ENCODE results near the gene FJX1.

Gene FJX1

DNA sequence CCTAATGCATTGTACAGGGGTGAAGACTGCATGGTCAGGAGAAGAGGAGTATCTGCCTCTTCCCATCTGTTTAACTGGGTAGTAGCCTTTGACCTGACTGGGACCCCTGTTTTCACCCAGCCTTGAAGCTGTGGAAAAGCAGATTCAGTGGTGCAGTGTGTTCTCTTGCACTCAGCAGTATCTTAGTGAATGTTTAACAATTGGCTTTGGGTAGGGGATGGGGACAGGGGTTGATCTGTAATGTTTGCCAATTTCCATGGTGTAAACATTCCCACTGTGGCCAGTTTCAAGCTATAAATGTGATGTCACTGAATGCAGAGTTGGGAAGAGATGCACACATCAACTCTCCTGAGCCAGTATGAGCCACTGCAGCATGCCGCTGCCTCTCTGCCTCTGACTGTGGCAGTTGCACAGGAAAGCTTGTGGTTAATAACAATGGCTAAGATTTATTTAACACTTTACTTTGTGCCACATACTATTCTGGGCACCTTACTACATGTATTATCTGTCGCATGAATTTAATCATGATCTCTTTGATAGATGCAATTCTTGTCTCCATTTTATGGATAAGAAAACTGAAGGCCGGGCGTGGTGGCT is 15.7 kb downstream of the FJX1 start:
- CTCF ChIA-PET = no interaction called here
- POLR2A ChIA-PET (ENCODE audit: low non-redundant PET) = no interaction called here
- H3K27ac ChIP-seq = no peak overlapping the region
- TF ChIP-seq CTCF (conservative IDR thresholded peaks at IDR 0.05; ENCODE audit: low read depth) = no peak
- DNase-seq (ENCODE audit: low spot score) = no peak

- TF ChIP-seq CTCF (conservative IDR thresholded peaks at IDR 0.05; ENCODE audit: low read depth) = no peak
- H3K27ac ChIP-seq = no peak overlapping the region
- DNase-seq (ENCODE audit: low spot score) = no peak
- ChIA-PET CTCF (no interaction called here), POLR2A (ENCODE audit: low non-redundant PET) (no interaction called here)
These were observed 17.7 kb downstream of the FJX1 start for GRCh38 chr11:35635933-35636332.

DNA sequence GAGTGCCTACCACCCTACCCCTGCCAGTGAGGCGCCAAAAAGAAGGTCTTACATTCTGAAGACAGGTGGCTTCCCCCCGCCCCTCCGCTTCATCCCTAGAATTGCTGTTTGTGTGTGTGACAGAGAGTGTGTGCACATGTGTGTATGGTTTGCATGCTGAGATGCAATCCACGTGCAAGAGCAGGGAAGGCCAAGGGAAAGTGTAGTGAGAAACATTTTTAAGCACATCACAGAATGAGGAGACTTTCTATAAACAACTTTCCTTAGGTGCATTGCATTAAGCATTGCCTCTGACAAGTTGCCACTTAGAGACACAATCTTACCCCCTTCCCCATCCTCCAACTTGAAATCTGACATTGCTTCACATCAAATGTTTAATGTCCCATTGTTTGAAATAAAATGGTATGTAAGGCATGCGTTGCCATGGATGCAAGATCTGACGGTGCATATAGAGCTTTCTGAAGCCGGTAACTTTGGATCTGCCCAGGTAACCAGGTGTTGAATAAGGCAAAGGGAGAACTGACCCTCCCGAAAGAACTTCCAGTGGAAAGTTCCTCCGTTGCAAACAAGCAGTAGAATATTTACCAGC is 21.4 kb downstream of the FJX1 start:
- ChIA-PET POLR2A (ENCODE audit: low non-redundant PET) (no interaction called here), CTCF (no interaction called here)
- DNase-seq (ENCODE audit: low spot score) = no peak

GRCh38 chr11:35641171-35641897 is 23.1 kb downstream of the FJX1 start:
- ChIA-PET CTCF (interaction anchor here (0.9 kb wide), 1 partner anchor 402 kb away, joined by 3 read pairs; no protein-coding TSS in a partner anchor), POLR2A (ENCODE audit: low non-redundant PET) (no interaction called here)
- DNase-seq (ENCODE audit: low spot score) = no peak
- H3K27ac ChIP-seq = no peak overlapping the region
- TF ChIP-seq CTCF (conservative IDR thresholded peaks at IDR 0.05; ENCODE audit: low read depth) = no peak

More for the DNA sequence above, 21.4 kb downstream of the FJX1 start:
- H3K27ac ChIP-seq = no peak overlapping the region
- TF ChIP-seq CTCF (conservative IDR thresholded peaks at IDR 0.05; ENCODE audit: low read depth) = no peak

DNA sequence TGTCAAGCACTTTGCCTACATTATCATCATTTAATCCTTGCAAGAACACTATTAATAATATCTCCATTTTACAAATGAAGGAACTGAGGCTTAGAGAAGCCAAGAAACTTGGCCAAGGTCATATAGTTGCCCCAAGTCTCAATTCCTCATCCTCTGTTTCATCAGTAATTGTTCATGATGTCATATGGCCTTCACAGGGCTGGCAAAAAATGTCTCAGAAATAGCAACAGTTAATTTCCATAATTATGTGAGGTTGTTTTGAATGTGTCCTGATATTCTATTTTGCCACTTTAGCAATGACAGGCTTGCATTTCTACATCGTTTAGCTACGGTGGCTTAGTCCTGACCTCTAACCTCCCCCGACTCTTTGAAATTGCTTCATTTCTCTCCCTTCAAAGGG is 23.7 kb downstream of the FJX1 start:
- H3K27ac ChIP-seq = no peak overlapping the region
- ChIA-PET POLR2A (ENCODE audit: low non-redundant PET) (no interaction called here), CTCF (no interaction called here)
- no peak for TF ChIP-seq CTCF (conservative IDR thresholded peaks at IDR 0.05; ENCODE audit: low read depth)
- DNase-seq (ENCODE audit: low spot score) = no peak

- no peak for DNase-seq (ENCODE audit: low spot score)
- no peak overlapping the region for H3K27ac ChIP-seq
- ChIA-PET CTCF (interaction anchor here (1.1 kb wide), 1 partner anchor 31 kb away, joined by 3 read pairs; no protein-coding TSS in a partner anchor), POLR2A (ENCODE audit: low non-redundant PET) (no interaction called here)
- TF ChIP-seq CTCF (conservative IDR thresholded peaks at IDR 0.05; ENCODE audit: low read depth) = no peak
These were observed 29.3 kb downstream of the FJX1 start for GRCh38 chr11:35647421-35648093.
